Measurements from ENCODE around the gene VWA5A. TPM values are rescaled to one million over a fixed set of nuclear protein-coding genes. Genes with fewer than 3 reads are reported as not detected.

The VWA5A gene
- total and polyA plus RNA-seq, 9 of the 15 experiments (the other 6 are each of a cell fraction or from before 2014, with no cell fraction given), result 4.6 to 19.7 (median 6.9) TPM

- no peak for TF ChIP-seq ZNF518B (CRISPR knock-in tag; IDR thresholded peaks at IDR 0.05)
- TF ChIP-seq ZNF143 (CRISPR knock-in tag; IDR thresholded peaks at IDR 0.05), result no peak
Observed at GRCh38 chr11:124122123-124122522, 6.9 kb downstream of the VWA5A start (continued).

- Histone ChIP-seq H3K79me2 (ENCODE audit: control insufficient read depth, insufficient read depth, low read length) (no peaks in the 10 kb centered on the region), H3K4me2 (ENCODE audit: insufficient read depth, low read length) (no peak overlapping the region), H3K9me1 (ENCODE audit: control insufficient read depth, insufficient read depth, low read length) (no peaks in the 10 kb centered on the region), H3K4me3 (no peak overlapping the region), H4K20me1 (replicated peaks; ENCODE audit: control insufficient read depth, insufficient read depth, low read length) (no peaks in the 10 kb centered on the region), H3K27me3 (ENCODE audit: control insufficient read depth in 2 of 2, insufficient read depth in 2 of 2, low read length in 2 of 2) (no peaks in the 10 kb centered on the region), H3K9ac (ENCODE audit: insufficient read depth in 1 of 2, low read depth in 2 of 2, low read length in 2 of 2) (no peak overlapping the region), H3K36me3 (ENCODE audit: control insufficient read depth, insufficient read depth, low read length) (peaks cover 4% of the 10 kb centered on the region; the same call in 1 of the 3 replicates), H3K4me1 (replicated peaks in 1 of 2; ENCODE audit: control insufficient read depth in 2 of 2, insufficient read depth in 2 of 2, low read length in 2 of 2) (peaks cover 0 to 12% of the 10 kb centered on the region in 2 experiments; a peak in 2 of 5 replicates), H2AFZ (ENCODE audit: low read depth, low read length) (0 out of 2 replicates have a peak overlapping the region, but pooled peaks have one; percentile 6), H3K9me3 (replicated peaks; ENCODE audit: control insufficient read depth, insufficient read depth, low read depth, low read length) (no peaks in the 10 kb centered on the region), H3K27ac (ENCODE audit: extremely low read depth, low read depth, low read length) (no peak overlapping the region)
- POLR2A ChIA-PET, result interaction anchor here (0.6 to 1.0 kb wide), 3 partner anchors 9 to 610 kb away, joined by 3 to 5 read pairs (median 3); partner anchors contain the start of gene VWA5A
- CTCF ChIA-PET (ENCODE audit: low intra/inter-chr PET ratio), result no interaction called here
- no peak for FAIRE-seq
- 36% methylated on average over 2 of the region's 2 CpGs for WGBS (ENCODE audit: insufficient coverage, low coverage, missing lambda C conversion rate)
- in situ Hi-C loops (cut with MboI) (no loop called here), intact Hi-C loops (cut with micrococcal nuclease) (no loop called here)
- BruUV-seq (replicated peaks), result no TSS peak
- TF ChIP-seq ZBTB7A (IDR thresholded peaks at IDR 0.05; ENCODE audit: borderline replicate concordance, control insufficient read depth, low read depth, low read length) (0 out of 2 replicates have a peak, but pooled peaks have one; percentile 33), MAFG (tag; conservative IDR thresholded peaks at IDR 0.05) (no peak), NFIC (IDR thresholded peaks at IDR 0.05) (peak; percentile 93), TEAD4 (IDR thresholded peaks at IDR 0.05; ENCODE audit: low read length) (no peak), TEAD4 (CRISPR knock-in tag; IDR thresholded peaks at IDR 0.05; ENCODE audit: borderline replicate concordance) (no peak), ATF7 (IDR thresholded peaks at IDR 0.05) (no peak), CTCF (IDR thresholded peaks at IDR 0.05 in 2 of 3, conservative IDR thresholded peaks at IDR 0.05 in 1 of 3; ENCODE audit: insufficient read depth in 2 of 3, low read depth in 1 of 3, low read length in 3 of 3) (peak; percentile 31 to 53 (median 33); a peak in 4 of 6 replicates)
- peak; percentile 76 for ATAC-seq
- DNase-seq (ENCODE audit: extremely low read depth in 1 of 4, low spot score in 3 of 4), result peak; percentile 22 to 38 (median 29)
Observed at GRCh38 chr11:124123622-124124021, 8.4 kb downstream of the VWA5A start.

Data from K562 (cell line).